AML-193 (cell line): ENCODE data around the gene PLCXD1.
"Not testable (repeated sequence)": the region's sequence is repeated elsewhere in the genome, so short reads cannot be mapped to it uniquely, and the experiment has no call there.

Experiments used
- DNase-seq, 2 experiments: peaks; one replicate each; lab custom pipeline; 2025; lab: John Stamatoyannopoulos, UW

The PLCXD1 gene

DNA sequence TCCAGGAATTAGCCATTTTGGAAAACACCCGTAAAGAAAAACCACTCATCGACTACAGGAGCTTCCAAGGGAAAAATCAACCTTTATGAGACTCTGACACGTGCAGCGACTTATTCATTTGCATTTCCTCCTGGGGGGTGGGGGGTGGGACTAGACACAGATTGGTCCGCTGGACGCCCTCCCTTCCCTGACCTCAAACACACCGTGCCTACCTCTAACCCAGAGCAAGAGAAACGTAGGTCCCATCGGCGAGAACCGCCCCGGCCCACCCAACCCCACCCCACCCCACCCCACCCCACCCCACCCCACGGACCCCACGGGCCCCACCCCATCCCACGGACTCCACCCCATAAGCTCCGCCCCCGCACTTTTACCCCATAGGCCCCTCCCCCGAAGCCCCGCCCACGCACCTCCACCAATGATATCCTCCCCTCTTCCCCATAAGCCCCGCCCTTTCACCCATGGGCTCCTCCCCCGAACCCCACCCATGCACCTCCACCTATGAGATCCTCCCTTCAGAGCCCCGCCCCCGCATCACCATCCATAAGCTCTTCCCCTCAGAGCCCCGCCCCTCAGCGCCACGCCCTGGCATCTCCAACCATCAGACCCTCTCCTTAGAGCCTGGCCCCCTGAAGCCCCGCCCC lies 36.4 kb downstream of the PLCXD1 start:
- DNase-seq = no peak

DNA sequence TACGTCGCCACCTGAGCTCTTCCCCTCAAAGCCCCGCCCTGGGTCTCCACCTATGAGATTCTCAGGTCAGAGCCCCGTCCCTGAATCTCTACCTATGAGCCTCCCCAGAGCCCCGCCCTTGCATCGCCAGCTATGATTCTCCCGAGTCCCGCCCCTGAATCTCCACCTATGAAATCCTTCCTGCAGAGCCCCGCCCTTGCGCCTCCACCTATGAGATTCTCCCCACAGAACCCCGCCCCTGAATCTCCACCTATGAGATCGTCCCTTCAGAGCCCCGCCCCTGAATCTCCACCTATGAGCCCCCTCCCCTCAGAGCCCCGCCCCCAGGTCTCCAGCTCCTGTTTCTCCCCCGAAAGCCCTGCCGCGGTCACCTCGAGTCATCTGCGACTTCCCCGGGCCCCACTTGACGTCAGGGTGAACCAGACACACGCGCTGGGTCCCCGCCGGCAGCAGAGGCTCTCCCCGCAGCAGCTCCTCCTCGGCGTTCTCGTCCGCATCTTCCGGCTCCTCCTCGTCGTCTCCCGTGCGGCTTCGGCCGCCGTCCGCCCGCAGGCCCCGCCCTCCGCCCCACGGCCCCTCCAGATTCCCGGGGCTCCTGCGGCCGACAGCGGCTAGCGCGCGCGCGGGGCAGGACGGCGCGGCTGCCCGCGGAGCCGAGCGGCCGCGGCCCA lies 37.0 kb downstream of the PLCXD1 start:
- DNase-seq = no peak

DNA sequence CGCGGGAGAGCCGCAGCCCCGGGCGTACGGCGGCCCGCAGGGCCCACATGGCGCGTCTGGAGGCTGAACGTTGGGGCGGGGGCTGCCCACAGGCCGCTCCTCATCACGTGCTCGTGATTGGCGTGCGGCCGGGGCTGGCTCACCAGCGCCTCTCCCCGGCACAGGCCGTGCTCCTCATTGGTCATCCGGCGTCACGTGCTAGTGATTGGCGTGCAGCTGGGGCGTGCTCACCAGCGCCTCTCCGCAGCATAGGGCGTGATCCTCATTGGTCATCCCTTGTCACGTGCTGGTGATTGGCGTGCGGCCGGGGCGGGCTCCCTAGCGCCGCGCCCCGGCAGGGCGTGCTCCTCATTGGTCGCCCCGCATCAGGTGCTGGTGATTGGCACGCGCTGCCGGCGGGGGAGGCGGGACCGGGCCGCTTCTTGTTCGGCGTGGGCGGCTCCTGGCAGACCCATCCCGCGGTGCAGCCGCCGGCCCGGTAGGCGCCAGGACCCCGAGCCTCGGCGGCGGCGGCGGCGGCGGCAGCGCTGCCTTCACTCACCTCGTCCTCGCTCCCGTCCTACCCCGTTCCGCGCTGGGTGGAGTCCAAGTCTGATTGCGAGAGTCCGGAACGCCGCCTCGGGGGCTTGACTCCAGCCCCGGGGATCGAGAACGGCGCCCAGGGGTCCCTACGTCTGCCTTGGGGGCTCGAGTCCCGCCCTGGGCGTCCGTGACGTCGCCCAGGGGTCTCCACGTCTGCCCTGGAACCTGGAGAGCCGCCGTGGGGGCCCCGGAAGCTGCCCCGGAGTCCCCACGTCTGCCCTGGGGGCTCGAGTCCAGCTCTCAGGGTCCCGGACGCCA lies 37.8 kb downstream of the PLCXD1 start, which contains the start of gene GTPBP6:
Gene GTPBP6 (minus strand): TSS at position 58 of the 840 bp plus-strand sequence. CDS start 9 bp downstream, at position 49.
- no peak for DNase-seq

DNA sequence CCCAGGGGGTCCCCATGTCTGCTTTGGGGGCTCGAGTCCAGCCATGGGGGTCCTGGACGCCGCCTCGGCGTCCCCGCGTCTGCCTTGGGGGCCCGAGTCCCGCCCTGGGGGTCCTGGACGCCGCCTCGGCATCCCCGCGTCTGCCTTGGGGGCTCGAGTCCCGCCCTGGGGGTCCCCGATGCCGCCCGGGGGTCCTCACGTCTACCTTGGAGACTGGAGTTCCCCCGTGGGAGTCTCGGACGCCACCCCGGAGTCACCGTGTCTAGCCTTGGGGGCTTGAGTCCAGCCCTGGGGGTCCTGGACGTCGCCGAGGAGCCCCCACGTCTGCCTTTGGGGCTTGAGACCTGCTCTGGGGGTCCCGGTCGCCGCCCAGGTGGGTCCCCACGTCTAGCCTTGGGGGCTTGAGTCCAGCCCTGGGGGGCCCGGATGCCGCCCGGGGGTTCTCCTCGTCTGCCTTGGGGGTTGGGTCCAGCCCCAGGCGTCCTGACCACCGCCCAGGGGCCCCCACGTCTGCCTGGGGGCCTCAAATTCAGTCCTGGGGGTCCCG lies 38.5 kb downstream of the PLCXD1 start:
- no peak for DNase-seq

DNA sequence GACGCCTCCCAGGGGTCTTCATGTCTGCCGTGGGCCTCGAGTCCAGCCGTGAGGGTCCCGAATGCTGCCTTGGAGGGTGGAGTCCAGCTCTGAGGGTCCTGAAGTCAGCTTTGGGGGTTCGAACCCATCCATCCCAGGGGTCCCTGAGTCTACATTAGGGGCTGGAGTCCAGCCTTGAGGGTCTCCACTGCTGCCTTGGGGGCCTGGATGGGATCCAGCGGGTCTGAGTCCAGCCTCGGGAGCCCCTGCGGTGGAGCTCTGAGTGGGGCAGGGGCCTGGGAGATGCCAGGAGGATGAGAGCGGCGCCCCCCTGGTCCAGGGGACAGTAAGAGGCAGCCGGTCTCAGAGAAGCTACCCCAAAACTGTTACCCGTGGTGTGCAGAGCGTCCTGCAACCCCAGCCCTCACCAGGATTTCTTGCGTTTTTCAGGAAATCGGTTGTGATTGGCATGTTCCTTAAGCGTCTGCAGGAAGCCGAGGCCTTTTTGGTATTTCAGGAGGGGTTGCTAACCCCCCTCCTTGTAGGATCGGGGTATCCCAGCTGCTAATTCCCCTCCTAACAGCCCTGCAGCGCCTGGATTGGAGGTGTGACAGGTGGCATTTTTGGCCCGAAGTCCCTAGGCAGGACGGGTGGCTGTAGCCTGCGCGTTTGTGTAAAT lies 39.1 kb downstream of the PLCXD1 start:
- DNase-seq = no peak

DNA sequence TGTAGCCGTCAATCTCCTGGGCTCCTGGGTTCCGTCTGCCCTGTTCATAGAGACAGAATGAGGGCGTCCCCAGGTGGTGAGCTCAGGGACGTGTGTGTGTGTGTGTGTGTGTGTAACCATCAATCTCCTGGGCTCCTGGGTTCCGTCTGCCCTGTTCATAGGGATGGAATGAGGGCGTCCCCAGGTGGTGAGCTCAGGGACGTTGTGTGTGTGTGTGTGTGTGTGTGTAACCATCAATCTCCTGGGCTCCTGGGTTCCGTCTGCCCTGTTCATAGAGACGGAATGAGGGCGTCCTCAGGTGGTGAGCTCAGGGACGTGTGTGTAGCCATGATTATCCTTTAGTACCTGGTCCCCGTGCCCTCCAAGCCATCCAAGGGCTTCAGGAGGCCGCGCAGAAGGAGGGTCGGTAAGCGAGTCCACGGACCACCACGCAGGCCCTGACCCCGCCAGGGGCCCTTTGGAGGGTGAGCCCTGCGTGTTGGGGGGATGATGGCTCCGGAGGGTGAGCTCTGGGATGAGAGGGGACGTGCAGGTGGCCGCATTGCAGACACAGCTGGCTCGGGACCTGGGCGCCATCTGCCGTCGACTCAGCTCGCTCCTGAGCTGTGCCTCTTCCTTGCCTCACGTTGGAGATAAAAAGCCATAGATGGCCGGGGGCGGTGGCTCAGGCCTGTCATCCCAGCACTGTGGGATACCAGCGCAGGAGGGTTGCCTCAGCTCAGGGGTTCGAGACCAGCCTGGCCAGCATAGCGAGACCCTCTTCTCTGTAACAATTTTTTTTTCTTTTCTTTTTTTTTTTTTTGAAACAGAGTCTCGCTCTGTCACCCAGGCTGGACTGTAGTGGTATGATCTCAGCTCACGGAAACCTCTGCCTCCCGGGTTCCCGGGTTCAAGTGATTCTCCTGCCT lies 42.8 kb downstream of the PLCXD1 start:
- no peak for DNase-seq

DNA sequence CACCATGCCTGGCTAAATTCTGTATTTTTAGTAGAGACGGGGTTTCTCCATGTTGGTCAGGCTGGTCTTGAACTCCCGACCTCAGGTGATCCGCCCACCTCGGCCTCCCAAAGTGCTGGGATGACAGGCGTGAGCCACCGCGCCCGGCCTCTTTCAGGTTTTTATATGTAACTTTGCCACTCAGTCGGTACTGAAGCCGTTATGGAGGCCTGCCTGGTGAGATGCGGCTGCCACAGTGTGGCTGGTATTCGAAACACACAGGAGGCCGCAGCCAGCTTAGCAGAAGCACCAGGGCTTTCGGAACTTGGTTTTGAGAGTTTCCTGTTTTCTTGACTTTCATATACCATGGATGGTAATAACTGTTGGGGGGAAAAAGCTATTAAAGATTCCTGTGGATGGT lies 43.5 kb downstream of the PLCXD1 start:
- not testable (repeated sequence) for DNase-seq

DNA sequence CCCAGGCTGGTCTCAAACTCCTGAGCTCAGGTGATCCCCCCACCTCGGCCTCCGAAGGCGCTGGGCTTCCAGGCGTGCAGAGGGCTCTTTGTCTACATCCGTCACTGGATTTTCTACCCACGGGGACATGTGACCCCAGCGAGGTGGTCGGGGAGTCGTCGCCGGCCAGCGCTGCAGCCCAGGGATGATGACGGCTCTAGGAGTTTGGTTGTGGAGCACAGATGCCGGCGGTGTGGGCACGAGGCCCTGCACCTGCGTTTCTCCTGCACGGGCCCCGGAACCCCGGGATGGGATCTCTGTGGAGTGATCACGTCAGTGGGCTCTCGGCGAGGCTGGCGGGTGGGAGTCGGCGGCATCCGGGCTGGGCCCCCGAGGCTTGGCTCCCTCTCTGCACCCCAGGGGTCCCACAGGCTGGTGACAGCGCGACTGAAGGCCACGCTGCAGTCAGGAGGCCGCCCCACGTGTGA lies 46.5 kb downstream of the PLCXD1 start:
- no peak for DNase-seq

DNA sequence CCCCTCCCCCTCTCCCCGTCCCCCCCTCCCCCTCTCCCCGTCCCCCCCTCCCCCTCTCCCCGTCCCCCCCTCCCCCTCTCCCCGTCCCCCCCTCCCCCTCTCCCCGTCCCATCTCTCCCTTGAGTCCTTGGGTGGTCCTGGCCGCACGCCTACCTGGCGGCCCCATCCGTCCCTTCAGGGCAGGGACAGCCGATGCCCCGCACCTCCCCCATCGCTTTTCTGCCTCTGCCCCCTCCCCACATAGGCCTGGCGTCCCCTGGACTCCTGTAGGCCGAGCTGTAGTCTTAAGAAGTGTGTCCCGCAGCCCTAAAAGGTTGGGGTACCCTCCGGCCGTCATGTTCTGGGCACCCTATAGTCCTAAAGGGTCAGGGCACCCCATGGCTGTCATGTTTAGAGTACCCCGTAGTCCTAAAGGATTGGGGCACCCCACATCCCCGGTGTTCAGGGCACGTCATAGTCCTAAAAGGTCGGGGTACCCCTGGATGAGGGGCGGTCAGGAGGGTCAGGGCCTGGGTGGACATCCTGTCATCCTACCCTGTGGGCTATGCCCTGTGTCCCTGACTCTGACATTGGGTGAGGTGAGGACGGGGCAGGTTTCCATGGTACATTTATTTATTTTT lies 48.2 kb downstream of the PLCXD1 start:
- DNase-seq = no peak

DNA sequence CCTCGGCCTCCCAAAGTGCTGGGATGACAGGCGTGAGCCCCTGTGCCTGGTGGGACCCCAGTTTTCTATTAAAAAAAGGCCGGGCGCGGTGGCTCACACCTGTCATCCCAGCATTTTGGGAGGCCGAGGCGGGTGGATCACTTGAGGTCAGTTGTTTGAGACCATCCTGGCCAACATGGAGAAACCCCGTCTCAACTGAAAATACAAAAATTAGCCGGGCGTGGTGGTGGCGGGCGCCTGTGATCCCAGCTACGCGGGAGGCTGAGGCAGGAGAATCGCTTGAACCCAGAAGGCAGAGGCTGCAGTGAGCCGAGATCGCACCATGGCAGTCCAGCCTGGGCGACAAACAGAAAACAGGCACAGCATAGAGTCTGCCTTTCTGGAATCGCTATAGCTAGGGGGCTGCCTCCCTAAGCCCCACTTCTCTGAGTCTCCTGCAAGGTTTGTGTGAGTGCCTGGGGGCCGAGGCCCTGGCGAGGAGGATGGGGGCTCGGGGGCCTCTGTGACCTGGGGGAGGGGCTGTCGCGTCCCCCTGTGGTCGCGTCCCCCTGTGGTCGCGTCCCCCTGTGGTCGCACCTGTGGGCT lies 49.1 kb downstream of the PLCXD1 start:
- DNase-seq = not testable (repeated sequence)

DNA sequence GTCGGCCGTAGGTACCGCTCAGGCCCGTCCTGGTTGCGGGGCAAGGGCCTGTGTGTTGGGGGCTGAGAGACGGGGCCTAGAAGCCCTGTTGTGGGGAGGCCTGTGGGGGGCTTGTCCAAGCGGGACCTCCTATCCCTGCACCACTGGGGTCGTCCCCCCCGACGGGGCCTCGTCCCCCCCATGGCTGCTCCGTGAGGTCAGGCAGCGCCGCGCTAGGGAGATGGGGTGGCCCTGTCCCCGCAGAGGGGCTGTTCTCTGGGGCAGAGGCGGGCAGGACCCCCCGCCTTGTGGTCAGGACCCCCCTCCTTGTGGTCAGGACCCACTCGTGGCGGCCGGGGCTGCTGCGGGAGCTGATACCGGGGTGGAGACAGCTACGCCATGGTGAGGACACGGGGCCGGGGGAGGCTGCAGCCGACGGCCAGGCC lies 49.6 kb downstream of the PLCXD1 start:
- no peak for DNase-seq

DNA sequence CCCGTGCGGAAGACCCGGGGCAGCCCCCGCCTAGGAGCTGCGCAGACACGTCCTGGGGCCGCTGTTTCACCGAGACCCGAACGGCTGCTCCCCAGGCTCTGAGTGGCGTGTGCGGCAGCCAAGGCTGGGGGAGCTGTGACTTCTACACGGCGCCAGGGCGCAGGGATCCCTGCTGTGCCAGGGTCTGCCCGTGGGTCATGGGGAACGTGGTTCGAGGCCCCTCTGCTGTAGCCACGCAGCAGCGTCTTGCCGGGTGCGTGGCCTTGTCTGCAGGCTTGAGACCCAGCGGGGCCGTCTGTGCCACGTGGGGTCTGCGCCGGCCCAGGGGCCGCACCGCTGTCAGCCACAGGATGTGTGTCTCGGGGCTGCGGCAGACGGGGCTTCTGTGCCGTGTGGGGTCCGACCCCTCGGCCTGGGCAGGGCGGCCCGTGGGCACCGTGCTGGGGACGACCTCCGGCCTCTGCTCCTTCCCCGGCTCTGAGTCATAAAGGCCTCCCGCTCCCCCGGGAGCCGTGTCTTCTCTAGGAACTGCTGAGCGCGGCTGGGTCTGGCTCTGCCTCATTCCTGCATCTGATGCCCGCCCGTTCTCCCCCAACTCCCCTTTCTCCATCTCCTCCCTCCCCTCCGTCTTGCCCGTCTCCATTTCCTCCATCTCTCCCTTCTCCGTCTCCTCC lies 50.1 kb downstream of the PLCXD1 start:
- DNase-seq = no peak

DNA sequence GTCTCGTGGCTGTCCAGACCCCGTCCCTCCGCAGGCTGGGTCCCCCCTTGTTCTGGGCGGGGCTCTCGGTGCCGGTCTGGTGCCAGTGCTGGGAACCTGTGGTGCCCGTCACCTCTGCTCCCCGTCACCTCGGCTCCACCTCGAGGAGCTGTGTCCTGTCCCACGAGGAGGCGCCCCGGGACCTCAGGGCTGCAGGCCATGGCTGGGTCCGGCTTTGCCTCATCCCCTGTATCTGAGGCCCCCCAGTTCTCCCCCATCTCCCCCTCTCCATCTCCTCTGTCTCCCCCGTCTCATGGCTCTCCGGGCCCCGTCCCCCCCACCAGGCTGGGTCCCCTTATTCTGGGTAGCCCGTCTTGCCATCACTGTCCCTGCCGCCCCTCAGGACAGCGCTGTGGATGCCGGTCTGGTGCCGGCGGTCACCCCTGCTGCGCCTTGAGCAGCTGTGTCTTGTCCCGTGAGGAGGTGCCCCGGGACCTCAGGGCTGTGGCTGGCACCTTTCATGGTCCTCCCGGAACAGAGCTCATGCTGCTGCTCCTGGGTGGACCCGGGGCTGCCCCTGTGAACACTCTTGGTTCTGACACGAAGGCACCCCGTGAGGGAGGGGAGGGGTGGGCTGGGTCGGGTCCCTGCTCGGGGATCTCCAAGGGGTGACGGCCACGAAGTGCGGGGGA lies 50.8 kb downstream of the PLCXD1 start:
- no peak for DNase-seq

DNA sequence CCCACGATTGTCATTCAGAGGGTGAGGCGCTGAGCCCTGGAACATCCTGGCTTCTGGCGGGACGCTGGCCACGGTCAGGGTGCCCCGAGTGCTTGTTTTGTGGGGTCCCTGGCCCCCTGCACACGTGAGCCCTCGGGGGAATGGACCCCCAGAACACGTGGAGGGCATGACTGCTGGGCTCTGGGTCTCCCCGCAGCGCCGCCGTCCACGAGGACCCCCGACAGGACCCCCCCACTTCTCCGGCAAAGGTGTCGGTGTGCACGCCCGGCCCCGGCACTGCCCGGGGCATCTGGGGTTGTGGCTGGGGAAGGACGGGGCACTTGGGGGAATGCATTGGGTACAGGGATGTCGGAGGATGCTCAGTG lies 51.3 kb downstream of the PLCXD1 start:
- DNase-seq = no peak

DNA sequence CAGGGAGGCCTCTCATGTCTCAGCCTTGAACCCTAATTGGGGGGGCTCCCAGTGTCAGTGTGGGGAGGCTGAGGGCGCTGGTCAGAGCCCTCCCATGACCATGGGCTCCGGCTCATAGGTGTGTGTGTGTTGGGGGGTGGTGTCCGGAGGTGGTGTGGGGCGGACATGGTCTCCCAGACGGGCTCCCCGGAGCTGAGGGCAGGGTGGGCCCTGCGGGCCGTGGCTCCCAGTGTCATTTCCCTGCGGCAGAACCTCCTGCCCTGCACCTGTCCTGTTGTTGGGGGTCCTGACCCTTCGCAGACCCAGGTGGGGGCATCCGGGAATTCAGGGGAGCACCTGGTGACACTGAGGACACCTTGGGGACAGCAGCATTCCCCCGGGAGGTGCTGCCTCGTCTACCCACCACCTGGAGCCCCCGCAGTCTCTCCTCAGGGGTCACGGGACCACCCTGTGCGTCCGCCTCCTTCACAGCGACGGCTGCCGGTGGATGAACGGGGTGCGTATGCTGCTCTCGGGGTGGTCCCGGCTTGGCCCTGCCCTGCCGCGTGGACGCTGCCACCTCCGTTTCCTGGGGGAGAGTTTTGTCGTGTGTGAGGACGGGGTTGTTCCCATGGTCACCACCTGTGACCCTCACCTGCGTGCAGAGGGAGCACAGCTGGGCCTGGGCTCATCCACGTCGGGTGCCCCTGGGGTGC lies 51.9 kb downstream of the PLCXD1 start:
- no peak for DNase-seq

DNA sequence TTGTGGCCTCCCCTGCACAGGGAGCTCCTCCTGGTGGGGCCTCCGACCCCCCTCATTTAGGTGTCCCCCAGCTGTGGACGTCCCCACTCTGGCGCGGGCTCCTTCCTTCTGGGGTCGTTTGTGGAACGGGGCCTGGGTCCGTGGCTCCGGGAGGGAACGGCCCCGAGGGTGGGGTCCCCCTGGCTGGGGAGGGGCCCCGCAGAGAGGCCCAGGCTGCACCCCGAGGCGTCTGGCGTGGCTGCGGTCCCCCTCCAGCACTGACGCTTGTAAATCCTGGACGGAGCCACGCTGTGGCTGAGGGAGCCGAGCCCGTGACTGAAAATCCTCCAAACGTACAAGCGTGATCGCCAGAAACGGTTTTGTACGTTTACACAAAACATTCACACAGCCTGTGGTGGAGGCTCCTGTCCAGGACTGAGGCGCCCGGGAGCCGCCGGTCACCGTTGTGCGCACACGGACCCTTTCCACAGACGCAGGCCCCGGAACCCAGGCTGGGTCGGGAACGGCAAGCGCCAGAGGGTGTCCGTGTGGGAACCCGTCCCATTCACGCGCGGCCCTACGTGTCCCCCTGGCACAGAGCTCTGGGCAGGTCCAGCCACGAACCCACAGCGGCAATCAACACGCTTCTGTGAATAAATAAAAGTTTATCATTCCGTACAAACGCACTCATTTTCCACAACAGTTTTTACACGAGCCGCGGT lies 52.6 kb downstream of the PLCXD1 start:
- no peak for DNase-seq

DNA sequence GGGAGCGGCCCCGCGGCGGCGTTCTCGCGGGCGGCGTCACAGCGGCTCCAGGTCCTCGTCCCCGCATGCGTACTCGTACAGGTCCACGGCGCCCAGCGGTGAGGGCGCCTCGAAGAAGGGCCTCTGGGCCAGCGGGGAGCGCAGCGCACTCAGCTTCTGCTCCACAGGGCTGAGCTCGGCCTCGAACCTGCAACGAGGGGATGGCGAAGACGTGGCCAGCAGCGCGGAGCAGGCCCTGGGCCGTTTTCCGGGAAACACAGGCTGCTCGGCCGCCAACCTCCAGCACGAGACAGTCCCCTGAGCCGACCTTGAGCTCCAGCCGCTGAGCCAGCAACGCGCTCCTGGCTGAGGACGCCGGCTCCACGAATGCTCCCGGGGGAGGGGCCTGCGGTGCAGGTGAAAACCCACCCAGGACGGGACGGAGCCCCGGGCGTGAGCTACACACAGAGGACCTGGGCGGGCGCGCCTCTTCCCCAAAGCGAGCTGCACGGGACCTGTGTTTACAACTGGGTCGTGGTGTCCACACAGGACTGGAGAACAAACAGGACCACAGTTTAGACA lies 53.2 kb downstream of the PLCXD1 start:
- no peak for DNase-seq
